K562 (cell line): ENCODE measurements around the gene SLC34A1. TPM values are rescaled to one million over a fixed set of nuclear protein-coding genes. Genes with fewer than 3 reads are reported as not detected.

ENCODE experiments used
- BDP1 ChIP-seq: IDR thresholded peaks from 3 replicates; pipeline ENCODE4 v1.6.1; 2011; ENCODE audit not compliant: insufficient read length, insufficient read depth
- CBFA2T3 ChIP-seq: fragments of 450-650 bp; IDR thresholded peaks from 2 replicates; pipeline ENCODE4 v1.6.1; 2017
- GTF2A2 ChIP-seq: IDR thresholded peaks from 2 replicates; pipeline ENCODE4 v1.6.1; 2016; ENCODE audit warnings: mild to moderate bottlenecking, missing genetic modification characterization, missing compliant biosample characterization
- JUN ChIP-seq, 2 experiments: sonication (generic) in 1 of 2; formaldehyde crosslinking in 1 of 2; IDR thresholded peaks; 2 replicates each; pipeline versions ENCODE4 v1.6.1 to v1.8.0; 2012 to 2022; ENCODE audit warnings: borderline replicate concordance in 2 of 2, mild to moderate bottlenecking in 2 of 2, improper control_type of control experiment in 1 of 2, low read depth in 1 of 2, low read length in 1 of 2, missing genetic modification reagents in 1 of 2
- KAT7 ChIP-seq: sonication (generic); formaldehyde crosslinking; IDR thresholded peaks from 2 replicates; pipeline ENCODE4 v1.8.0; 2022; ENCODE audit warnings: missing genetic modification reagents, mild to moderate bottlenecking, borderline replicate concordance
- PPARD ChIP-seq: fragments of 250-450 bp; sonication (Bioruptor Pico); IDR thresholded peaks from 2 replicates; pipeline ENCODE4 v1.8.0; 2022; ENCODE audit warnings: inconsistent platforms, mild to moderate bottlenecking, moderate library complexity
- PRMT5 ChIP-seq: sonication (generic); formaldehyde crosslinking; IDR thresholded peaks from 2 replicates; pipeline ENCODE4 v1.5.0; 2020; ENCODE audit warnings: missing genetic modification reagents
- SMC3 ChIP-seq: conservative IDR thresholded peaks from 2 replicates; pipeline ENCODE4 v1.6.1; 2011; ENCODE audit warnings: low read depth, low read length, improper control_type of control experiment; ENCODE audit not compliant: insufficient read depth
- SP2 ChIP-seq: IDR thresholded peaks from 2 replicates; pipeline ENCODE4 v1.6.1; 2011; ENCODE audit warnings: mild to moderate bottlenecking, low read depth, low read length, moderate library complexity; ENCODE audit not compliant: poor library complexity, severe bottlenecking; ENCODE audit errors: extremely low read depth
- THRAP3 ChIP-seq: fragments of 450-650 bp; IDR thresholded peaks from 2 replicates; pipeline ENCODE4 v1.6.1; 2016; ENCODE audit warnings: mild to moderate bottlenecking, inconsistent platforms, borderline replicate concordance
- ZNF695 ChIP-seq: fragments of 450-650 bp; formaldehyde crosslinking; IDR thresholded peaks from 2 replicates; pipeline ENCODE4 v1.4.0; 2020; ENCODE audit warnings: mild to moderate bottlenecking, moderate library complexity
- ZZZ3 ChIP-seq: fragments of 450-650 bp; IDR thresholded peaks from 2 replicates; pipeline ENCODE4 v1.6.1; 2016; ENCODE audit warnings: antibody characterized with exemption, mild to moderate bottlenecking, moderate library complexity
- polyA plus RNA-seq, 8 experiments: library from polyadenylated mRNA; depleted of rRNA in 4 of 8; stranded (reverse) in 5 of 8; unstranded in 3 of 8; fragments of >200 nt; fragmentation: Nextera tagmentation in 2 of 8; fragmentation: Illumina TruSeq in 1 of 8; extraction: Ambion mirVana in 2 of 8; extraction: Trizol in 1 of 8; gene quantifications; 2 replicates each; pipeline versions ENCODE4 v1.2.1 to v1.2.3, GENCODE V29; 2011 to 2014; ENCODE audit warnings: inconsistent platforms in 1 of 8, missing spikeins in 1 of 8
- total RNA-seq, 7 experiments: library from RNA; depleted of rRNA in 6 of 7; stranded (reverse); fragments of >200 nt in 6 of 7; fragmentation: Illumina TruSeq in 2 of 7; extraction: Trizol in 2 of 7; gene quantifications; 2 replicates each; pipeline versions ENCODE4 v1.2.1 to v1.2.3, GENCODE V29; 2011 to 2021; ENCODE audit warnings: low replicate concordance in 1 of 7
- TF ChIP-seq, protein P1 (sequence below): fragments of 250-450 bp; sonication (Bioruptor Pico); IDR thresholded peaks from 2 replicates; pipeline ENCODE4 v1.4.0; 2020
- TF ChIP-seq, protein P2 (sequence below): fragments of 250-450 bp; sonication (Bioruptor Pico); IDR thresholded peaks from 2 replicates; pipeline ENCODE4 v1.8.0; 2022; ENCODE audit warnings: inconsistent platforms
- TF ChIP-seq, protein P3 (sequence below), 2 experiments: fragments of 200-800 bp in 1 of 2; sonication (Bioruptor generic) in 1 of 2; sonication (generic) in 1 of 2; formaldehyde crosslinking in 1 of 2; IDR thresholded peaks in 1 of 2; conservative IDR thresholded peaks in 1 of 2; 2 replicates each; pipeline versions ENCODE4 v1.5.0 to v1.6.1; 2016 to 2020; ENCODE audit warnings: missing compliant biosample characterization in 1 of 2, missing genetic modification characterization in 1 of 2, missing genetic modification reagents in 1 of 2
- TF ChIP-seq, protein P4 (sequence below): fragments of 450-650 bp; IDR thresholded peaks from 2 replicates; pipeline ENCODE4 v1.6.1; 2017; ENCODE audit warnings: antibody characterized with exemption

SLC34A1 gene
- total and polyA plus RNA-seq, 9 of the 15 experiments (the other 6 are each of a cell fraction or from before 2014, with no cell fraction given) = not detected

DNA sequence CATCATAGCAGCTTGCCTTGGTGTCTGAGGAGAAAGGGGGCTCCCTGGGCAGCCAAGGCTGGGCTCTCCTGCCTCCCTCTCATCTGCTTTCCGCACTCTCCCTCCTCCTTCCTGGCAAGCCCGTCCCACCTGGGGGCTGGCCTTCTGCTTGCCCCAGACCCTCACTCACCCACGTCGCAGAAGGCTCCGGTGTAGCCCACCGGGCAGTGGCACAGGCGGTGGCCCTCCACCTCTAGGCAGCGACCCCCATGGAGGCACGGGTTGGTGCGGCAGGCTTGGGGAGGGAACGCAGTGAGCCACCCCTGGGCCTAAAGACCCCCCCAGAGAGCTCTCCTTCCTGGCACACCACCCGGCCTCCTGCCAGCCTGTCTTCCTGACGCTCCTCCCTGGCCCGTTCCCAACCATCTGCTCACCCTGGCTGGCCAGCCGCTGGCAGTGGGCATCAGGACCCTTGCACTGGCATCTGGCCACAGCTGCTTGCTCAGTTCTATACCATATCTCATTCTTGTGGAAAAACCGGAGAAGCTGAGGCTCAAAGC lies 20.5 kb downstream of the SLC34A1 start (continued):
- TF ChIP-seq JUN (IDR thresholded peaks at IDR 0.05; ENCODE audit: borderline replicate concordance, low read depth, low read length) = no peak
- no peak for TF ChIP-seq JUN (CRISPR knock-in tag; IDR thresholded peaks at IDR 0.05; ENCODE audit: borderline replicate concordance)
- 0 out of 2 replicates have a peak, but pooled peaks have one; percentile 33 for TF ChIP-seq ZNF695
- TF ChIP-seq GTF2A2 (tag) = no peak
- TF ChIP-seq, protein P1, sequence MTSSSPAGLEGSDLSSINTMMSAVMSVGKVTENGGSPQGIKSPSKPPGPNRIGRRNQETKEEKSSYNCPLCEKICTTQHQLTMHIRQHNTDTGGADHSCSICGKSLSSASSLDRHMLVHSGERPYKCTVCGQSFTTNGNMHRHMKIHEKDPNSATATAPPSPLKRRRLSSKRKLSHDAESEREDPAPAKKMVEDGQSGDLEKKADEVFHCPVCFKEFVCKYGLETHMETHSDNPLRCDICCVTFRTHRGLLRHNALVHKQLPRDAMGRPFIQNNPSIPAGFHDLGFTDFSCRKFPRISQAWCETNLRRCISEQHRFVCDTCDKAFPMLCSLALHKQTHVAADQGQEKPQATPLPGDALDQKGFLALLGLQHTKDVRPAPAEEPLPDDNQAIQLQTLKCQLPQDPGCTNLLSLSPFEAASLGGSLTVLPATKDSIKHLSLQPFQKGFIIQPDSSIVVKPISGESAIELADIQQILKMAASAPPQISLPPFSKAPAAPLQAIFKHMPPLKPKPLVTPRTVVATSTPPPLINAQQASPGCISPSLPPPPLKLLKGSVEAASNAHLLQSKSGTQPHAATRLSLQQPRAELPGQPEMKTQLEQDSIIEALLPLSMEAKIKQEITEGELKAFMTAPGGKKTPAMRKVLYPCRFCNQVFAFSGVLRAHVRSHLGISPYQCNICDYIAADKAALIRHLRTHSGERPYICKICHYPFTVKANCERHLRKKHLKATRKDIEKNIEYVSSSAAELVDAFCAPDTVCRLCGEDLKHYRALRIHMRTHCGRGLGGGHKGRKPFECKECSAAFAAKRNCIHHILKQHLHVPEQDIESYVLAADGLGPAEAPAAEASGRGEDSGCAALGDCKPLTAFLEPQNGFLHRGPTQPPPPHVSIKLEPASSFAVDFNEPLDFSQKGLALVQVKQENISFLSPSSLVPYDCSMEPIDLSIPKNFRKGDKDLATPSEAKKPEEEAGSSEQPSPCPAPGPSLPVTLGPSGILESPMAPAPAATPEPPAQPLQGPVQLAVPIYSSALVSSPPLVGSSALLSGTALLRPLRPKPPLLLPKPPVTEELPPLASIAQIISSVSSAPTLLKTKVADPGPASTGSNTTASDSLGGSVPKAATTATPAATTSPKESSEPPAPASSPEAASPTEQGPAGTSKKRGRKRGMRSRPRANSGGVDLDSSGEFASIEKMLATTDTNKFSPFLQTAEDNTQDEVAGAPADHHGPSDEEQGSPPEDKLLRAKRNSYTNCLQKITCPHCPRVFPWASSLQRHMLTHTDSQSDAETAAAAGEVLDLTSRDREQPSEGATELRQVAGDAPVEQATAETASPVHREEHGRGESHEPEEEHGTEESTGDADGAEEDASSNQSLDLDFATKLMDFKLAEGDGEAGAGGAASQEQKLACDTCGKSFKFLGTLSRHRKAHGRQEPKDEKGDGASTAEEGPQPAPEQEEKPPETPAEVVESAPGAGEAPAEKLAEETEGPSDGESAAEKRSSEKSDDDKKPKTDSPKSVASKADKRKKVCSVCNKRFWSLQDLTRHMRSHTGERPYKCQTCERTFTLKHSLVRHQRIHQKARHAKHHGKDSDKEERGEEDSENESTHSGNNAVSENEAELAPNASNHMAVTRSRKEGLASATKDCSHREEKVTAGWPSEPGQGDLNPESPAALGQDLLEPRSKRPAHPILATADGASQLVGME (CRISPR knock-in tag) = peak; percentile 38; the same call in 1 of the 2 replicates
- TF ChIP-seq KAT7 (CRISPR knock-in tag) = no peak; the same call in 1 of the 2 replicates
- TF ChIP-seq SP2 = no peak
- TF ChIP-seq, protein P2, sequence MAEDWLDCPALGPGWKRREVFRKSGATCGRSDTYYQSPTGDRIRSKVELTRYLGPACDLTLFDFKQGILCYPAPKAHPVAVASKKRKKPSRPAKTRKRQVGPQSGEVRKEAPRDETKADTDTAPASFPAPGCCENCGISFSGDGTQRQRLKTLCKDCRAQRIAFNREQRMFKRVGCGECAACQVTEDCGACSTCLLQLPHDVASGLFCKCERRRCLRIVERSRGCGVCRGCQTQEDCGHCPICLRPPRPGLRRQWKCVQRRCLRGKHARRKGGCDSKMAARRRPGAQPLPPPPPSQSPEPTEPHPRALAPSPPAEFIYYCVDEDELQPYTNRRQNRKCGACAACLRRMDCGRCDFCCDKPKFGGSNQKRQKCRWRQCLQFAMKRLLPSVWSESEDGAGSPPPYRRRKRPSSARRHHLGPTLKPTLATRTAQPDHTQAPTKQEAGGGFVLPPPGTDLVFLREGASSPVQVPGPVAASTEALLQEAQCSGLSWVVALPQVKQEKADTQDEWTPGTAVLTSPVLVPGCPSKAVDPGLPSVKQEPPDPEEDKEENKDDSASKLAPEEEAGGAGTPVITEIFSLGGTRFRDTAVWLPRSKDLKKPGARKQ (CRISPR knock-in tag) = no peak
- no peak for TF ChIP-seq PPARD (CRISPR knock-in tag)
- TF ChIP-seq SMC3 = no peak
- no peak for TF ChIP-seq ZZZ3
- TF ChIP-seq, protein P3, sequence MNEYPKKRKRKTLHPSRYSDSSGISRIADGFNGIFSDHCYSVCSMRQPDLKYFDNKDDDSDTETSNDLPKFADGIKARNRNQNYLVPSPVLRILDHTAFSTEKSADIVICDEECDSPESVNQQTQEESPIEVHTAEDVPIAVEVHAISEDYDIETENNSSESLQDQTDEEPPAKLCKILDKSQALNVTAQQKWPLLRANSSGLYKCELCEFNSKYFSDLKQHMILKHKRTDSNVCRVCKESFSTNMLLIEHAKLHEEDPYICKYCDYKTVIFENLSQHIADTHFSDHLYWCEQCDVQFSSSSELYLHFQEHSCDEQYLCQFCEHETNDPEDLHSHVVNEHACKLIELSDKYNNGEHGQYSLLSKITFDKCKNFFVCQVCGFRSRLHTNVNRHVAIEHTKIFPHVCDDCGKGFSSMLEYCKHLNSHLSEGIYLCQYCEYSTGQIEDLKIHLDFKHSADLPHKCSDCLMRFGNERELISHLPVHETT (CRISPR knock-in tag; conservative IDR thresholded peaks at IDR 0.05 in 1 of 2, IDR thresholded peaks at IDR 0.05 in 1 of 2) = 0 out of 4 replicates have a peak, but pooled peaks of 1 of the 2 experiments have one; percentile 8
- no peak for TF ChIP-seq CBFA2T3
- TF ChIP-seq, protein P4, sequence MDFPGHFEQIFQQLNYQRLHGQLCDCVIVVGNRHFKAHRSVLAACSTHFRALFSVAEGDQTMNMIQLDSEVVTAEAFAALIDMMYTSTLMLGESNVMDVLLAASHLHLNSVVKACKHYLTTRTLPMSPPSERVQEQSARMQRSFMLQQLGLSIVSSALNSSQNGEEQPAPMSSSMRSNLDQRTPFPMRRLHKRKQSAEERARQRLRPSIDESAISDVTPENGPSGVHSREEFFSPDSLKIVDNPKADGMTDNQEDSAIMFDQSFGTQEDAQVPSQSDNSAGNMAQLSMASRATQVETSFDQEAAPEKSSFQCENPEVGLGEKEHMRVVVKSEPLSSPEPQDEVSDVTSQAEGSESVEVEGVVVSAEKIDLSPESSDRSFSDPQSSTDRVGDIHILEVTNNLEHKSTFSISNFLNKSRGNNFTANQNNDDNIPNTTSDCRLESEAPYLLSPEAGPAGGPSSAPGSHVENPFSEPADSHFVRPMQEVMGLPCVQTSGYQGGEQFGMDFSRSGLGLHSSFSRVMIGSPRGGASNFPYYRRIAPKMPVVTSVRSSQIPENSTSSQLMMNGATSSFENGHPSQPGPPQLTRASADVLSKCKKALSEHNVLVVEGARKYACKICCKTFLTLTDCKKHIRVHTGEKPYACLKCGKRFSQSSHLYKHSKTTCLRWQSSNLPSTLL = no peak
- no peak for TF ChIP-seq THRAP3
- no peak for TF ChIP-seq PRMT5 (CRISPR knock-in tag)
- TF ChIP-seq BDP1 = no peak
